ENCODE results near the gene IKZF1. TPM values are rescaled to one million over a fixed set of nuclear protein-coding genes. Genes with fewer than 3 reads are reported as not detected.
A peak's percentile ranks its signal among the peaks of the same experiment; 100 is the strongest.

The IKZF1 gene
- total and polyA plus RNA-seq, 2 donors (not counting 1 experiment from before 2014, with no cell fraction given), result 0.01 TPM; not detected in 1

DNA sequence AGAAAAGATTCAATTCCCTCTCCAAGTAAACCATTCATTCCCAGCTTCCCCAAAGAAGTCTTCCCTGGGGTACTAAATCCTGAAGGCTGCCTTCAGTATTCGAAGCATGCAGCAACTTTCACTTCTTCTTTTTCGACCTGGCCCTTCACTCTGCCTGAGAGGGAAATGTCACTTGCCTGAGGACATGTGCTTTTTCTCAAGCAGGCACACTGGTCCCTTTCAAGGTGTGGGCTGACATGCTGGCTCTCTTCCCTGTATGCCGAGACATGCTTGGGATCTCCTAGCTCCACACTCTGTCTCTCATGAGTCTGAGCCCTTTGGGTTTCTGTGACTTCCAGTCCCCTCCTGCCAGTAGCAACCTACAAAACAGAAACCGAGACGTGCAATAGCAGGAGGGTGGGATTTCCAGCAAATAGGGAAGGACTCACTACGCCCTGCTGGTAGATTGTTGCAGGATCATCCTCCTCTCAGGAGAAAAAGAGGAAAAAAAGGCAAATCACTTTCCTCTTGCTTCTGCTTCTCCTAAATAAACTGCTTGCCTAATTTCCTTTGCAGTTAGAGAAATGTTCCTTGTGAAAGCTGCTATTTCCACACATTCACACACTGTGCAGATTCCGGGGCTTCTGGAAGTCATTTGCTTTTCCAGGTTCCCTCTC lies 112.1 kb downstream of the IKZF1 start:
- no peak overlapping the region for H2AFZ ChIP-seq (ENCODE audit: low read length)
- no peak overlapping the region for H3K4me3 ChIP-seq (replicated peaks in 1 of 4; ENCODE audit: control extremely low read depth in 1 of 4, insufficient read depth in 1 of 4, low read depth in 3 of 4, low read length in 4 of 4)
- H3K9ac ChIP-seq (ENCODE audit: insufficient read depth, low read length), result no peak overlapping the region
- no peaks in the 10 kb centered on the region for H3K79me2 ChIP-seq (ENCODE audit: control insufficient read depth, insufficient read depth, low read length)
- no peak overlapping the region for H3K4me2 ChIP-seq (ENCODE audit: extremely low read depth, insufficient read depth, low read length)
- H3K9me3 ChIP-seq (ENCODE audit: control insufficient read depth, insufficient read depth, low read depth, low read length), result no peaks in the 10 kb centered on the region
- no peaks in the 10 kb centered on the region for H3K36me3 ChIP-seq (ENCODE audit: control insufficient read depth, insufficient read depth, low read length)
- no peak for TF ChIP-seq EZH2 (IDR thresholded peaks at IDR 0.05; ENCODE audit: low read length, missing control alignments)
- TF ChIP-seq, protein P1, sequence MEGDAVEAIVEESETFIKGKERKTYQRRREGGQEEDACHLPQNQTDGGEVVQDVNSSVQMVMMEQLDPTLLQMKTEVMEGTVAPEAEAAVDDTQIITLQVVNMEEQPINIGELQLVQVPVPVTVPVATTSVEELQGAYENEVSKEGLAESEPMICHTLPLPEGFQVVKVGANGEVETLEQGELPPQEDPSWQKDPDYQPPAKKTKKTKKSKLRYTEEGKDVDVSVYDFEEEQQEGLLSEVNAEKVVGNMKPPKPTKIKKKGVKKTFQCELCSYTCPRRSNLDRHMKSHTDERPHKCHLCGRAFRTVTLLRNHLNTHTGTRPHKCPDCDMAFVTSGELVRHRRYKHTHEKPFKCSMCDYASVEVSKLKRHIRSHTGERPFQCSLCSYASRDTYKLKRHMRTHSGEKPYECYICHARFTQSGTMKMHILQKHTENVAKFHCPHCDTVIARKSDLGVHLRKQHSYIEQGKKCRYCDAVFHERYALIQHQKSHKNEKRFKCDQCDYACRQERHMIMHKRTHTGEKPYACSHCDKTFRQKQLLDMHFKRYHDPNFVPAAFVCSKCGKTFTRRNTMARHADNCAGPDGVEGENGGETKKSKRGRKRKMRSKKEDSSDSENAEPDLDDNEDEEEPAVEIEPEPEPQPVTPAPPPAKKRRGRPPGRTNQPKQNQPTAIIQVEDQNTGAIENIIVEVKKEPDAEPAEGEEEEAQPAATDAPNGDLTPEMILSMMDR (conservative IDR thresholded peaks at IDR 0.05 in 1 of 2, IDR thresholded peaks at IDR 0.05 in 1 of 2; ENCODE audit: low read depth in 1 of 2, low read length in 2 of 2), result no peak
- peaks cover 3% of the 10 kb centered on the region for H3K27me3 ChIP-seq (ENCODE audit: control insufficient read depth, insufficient read depth, low read length)
- H3K27ac ChIP-seq (ENCODE audit: insufficient read depth, low read length), result no peak overlapping the region
- no peak for DNase-seq (ENCODE audit: low read depth in 2 of 2)
- H3K4me1 ChIP-seq (ENCODE audit: control insufficient read depth, extremely low read depth, insufficient read depth, low read length), result no peaks in the 10 kb centered on the region
- no peaks in the 10 kb centered on the region for H4K20me1 ChIP-seq (ENCODE audit: control insufficient read depth, extremely low read depth, insufficient read depth, low read length)

DNA sequence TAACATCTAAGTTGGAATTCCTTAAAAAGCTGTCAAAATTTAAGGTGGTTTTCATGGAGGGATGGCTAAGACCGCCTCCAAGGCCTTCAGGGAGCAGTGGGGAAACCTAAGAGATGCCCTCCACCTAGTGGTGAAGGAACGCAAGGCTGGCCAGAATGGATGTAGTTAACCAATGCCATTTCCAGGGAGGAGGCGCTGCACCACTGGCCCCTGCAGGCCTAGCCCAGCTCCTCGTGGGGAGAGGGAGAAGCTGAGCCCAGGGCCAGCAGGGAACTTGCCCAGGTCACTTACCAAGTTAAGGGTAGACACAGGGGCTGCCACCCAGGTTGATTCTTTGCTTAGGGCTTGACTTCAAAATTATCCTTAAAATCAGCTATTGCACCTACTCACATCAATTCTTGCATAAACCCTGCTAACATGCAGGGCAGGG lies 113.6 kb downstream of the IKZF1 start:
- TF ChIP-seq EZH2 (IDR thresholded peaks at IDR 0.05; ENCODE audit: low read length, missing control alignments), result no peak
- TF ChIP-seq, protein P1 (conservative IDR thresholded peaks at IDR 0.05 in 1 of 2, IDR thresholded peaks at IDR 0.05 in 1 of 2; ENCODE audit: low read depth in 1 of 2, low read length in 2 of 2), result peak; percentile 91 to 96
- Histone ChIP-seq H2AFZ (ENCODE audit: low read length) (no peak overlapping the region), H3K4me1 (ENCODE audit: control insufficient read depth, extremely low read depth, insufficient read depth, low read length) (no peaks in the 10 kb centered on the region), H3K36me3 (ENCODE audit: control insufficient read depth, insufficient read depth, low read length) (no peaks in the 10 kb centered on the region), H3K27me3 (ENCODE audit: control insufficient read depth, insufficient read depth, low read length) (peaks cover 3% of the 10 kb centered on the region), H3K4me2 (ENCODE audit: extremely low read depth, insufficient read depth, low read length) (no peak overlapping the region), H3K27ac (ENCODE audit: insufficient read depth, low read length) (no peak overlapping the region), H3K9me3 (ENCODE audit: control insufficient read depth, insufficient read depth, low read depth, low read length) (no peaks in the 10 kb centered on the region), H4K20me1 (ENCODE audit: control insufficient read depth, extremely low read depth, insufficient read depth, low read length) (no peaks in the 10 kb centered on the region), H3K9ac (ENCODE audit: insufficient read depth, low read length) (no peak overlapping the region), H3K4me3 (replicated peaks in 1 of 4; ENCODE audit: control extremely low read depth in 1 of 4, insufficient read depth in 1 of 4, low read depth in 3 of 4, low read length in 4 of 4) (no peak overlapping the region), H3K79me2 (ENCODE audit: control insufficient read depth, insufficient read depth, low read length) (no peaks in the 10 kb centered on the region)
- peak; percentile 62 to 75 for DNase-seq (ENCODE audit: low read depth in 2 of 2)

DNA sequence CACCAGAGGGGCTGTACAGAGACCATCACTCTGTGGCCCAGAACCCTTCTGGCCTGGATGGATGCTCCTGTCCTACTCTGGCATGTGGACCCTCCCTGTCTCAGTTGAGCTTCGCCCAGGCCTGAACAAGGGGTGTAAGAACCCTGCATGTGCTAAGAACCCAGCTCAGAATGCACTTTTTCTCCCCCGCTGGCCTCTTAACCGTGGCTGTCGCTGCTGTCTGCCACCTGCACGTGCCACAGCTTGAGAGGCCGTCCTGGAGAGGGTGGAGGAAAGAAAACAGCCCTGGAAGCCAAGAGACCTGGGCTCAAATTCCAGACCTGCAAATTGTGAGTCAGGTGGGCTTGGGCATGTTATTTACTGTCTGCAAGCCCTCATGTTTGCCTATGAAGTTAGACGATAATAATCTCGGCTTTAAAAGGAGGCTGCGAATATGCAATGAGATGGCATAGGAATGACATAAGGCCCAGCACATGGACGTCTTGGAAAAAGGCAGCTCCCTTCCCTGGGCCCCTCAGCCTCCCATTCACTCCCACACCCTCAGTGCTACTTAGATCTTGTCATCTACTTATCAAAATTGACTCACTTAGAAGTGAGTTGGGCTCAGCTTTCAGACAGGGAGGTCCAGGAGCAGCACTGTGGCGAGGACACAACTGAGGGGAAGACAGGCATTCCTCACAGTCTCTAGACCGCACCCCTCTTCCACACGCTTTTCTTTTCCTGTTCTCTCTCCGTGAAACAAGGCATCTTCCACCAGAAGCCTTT lies 114.2 kb downstream of the IKZF1 start:
- no peak overlapping the region for H3K9ac ChIP-seq (ENCODE audit: insufficient read depth, low read length)
- no peaks in the 10 kb centered on the region for H3K27me3 ChIP-seq (ENCODE audit: control insufficient read depth, insufficient read depth, low read length)
- no peaks in the 10 kb centered on the region for H3K4me1 ChIP-seq (ENCODE audit: control insufficient read depth, extremely low read depth, insufficient read depth, low read length)
- no peaks in the 10 kb centered on the region for H3K9me3 ChIP-seq (ENCODE audit: control insufficient read depth, insufficient read depth, low read depth, low read length)
- H3K4me2 ChIP-seq (ENCODE audit: extremely low read depth, insufficient read depth, low read length), result no peak overlapping the region
- H3K36me3 ChIP-seq (ENCODE audit: control insufficient read depth, insufficient read depth, low read length), result no peaks in the 10 kb centered on the region
- H3K27ac ChIP-seq (ENCODE audit: insufficient read depth, low read length), result no peak overlapping the region
- H3K79me2 ChIP-seq (ENCODE audit: control insufficient read depth, insufficient read depth, low read length), result no peaks in the 10 kb centered on the region
- H4K20me1 ChIP-seq (ENCODE audit: control insufficient read depth, extremely low read depth, insufficient read depth, low read length), result no peaks in the 10 kb centered on the region
- TF ChIP-seq, protein P1 (conservative IDR thresholded peaks at IDR 0.05 in 1 of 2, IDR thresholded peaks at IDR 0.05 in 1 of 2; ENCODE audit: low read depth in 1 of 2, low read length in 2 of 2), result no peak
- no peak for TF ChIP-seq EZH2 (IDR thresholded peaks at IDR 0.05; ENCODE audit: low read length, missing control alignments)
- H2AFZ ChIP-seq (ENCODE audit: low read length), result no peak overlapping the region
- no peak overlapping the region for H3K4me3 ChIP-seq (replicated peaks in 1 of 4; ENCODE audit: control extremely low read depth in 1 of 4, insufficient read depth in 1 of 4, low read depth in 3 of 4, low read length in 4 of 4)
- DNase-seq (ENCODE audit: low read depth in 2 of 2), result no peak
